Uterus (tissue), 4 donors: ENCODE results near the gene FAM53B. TPM values are rescaled to one million over a fixed set of nuclear protein-coding genes. Genes with fewer than 3 reads are reported as not detected.
A peak's percentile ranks its signal among the peaks of the same experiment; 100 is the strongest.

Experiments used
- DNase-seq, 2 donors: peaks; one replicate each; pipeline ENCODE4 v3.0.0-alpha.2; 2019 to 2020
- H3K27ac ChIP-seq, 2 donors: fragments of 200-600 bp; sonication (generic); 1 replicate in 1 of 2; 2 replicates in 1 of 2; pipeline ENCODE4 v1.5.1; 2016 to 2018
- H3K27me3 ChIP-seq, 2 donors: fragments of 200-600 bp; sonication (generic); one replicate each; pipeline ENCODE4 v1.5.1; 2018 to 2019; ENCODE audit warnings: control low read depth in 1 of 2
- H3K36me3 ChIP-seq, 2 donors: fragments of 200-600 bp; sonication (generic); one replicate each; pipeline ENCODE4 v1.5.1; 2019; ENCODE audit warnings: control low read depth in 1 of 2
- H3K4me1 ChIP-seq, 2 donors: fragments of 200-600 bp; sonication (generic); one replicate each; pipeline ENCODE4 v1.5.1; 2018 to 2019; ENCODE audit warnings: control low read depth in 1 of 2
- H3K4me3 ChIP-seq, 2 donors: fragments of 200-600 bp; sonication (generic); 1 replicate in 1 of 2; 2 replicates in 1 of 2; pipeline ENCODE4 v1.5.1; 2018 to 2019; ENCODE audit warnings: mild to moderate bottlenecking in 1 of 2
- H3K9me3 ChIP-seq, 2 donors: fragments of 200-600 bp; sonication (generic); one replicate each; pipeline ENCODE4 v1.5.1; 2019; ENCODE audit warnings: control low read depth in 1 of 2
- POLR2A ChIP-seq, 2 donors: fragments of 450-650 bp; IDR thresholded peaks; one replicate each; pipeline ENCODE4 v1.6.1; 2016; ENCODE audit warnings: antibody characterized with exemption in 2 of 2, mild to moderate bottlenecking in 1 of 2, moderate library complexity in 1 of 2
- intact Hi-C: fragments of 100-400 bp; cut with DNase I; formaldehyde crosslinking; loops from one replicate; pipeline ENCODE4 v1.15.1; 2023; ENCODE audit warnings: low total_unique reads
- total RNA-seq, 4 donors: library from RNA; depleted of rRNA in 3 of 4; stranded (reverse); fragments of >200 nt in 3 of 4; gene quantifications; one replicate each; pipeline versions ENCODE4 v1.1.0 to v1.2.4, GENCODE V29; 2014 to 2023
- TF ChIP-seq, protein P1 (sequence below), 4 experiments: fragments of 200-600 bp in 2 of 4; fragments of 450-650 bp in 2 of 4; sonication (generic) in 2 of 4; IDR thresholded peaks; one replicate each; pipeline ENCODE4 v1.5.1; 2016 to 2019; ENCODE audit warnings: antibody characterized with exemption in 4 of 4, mild to moderate bottlenecking in 2 of 4, moderate library complexity in 1 of 4
- donor health status: DM: yes; HTN: yes; CAD: no.

FAM53B gene
- total RNA-seq, 4 donors from 2014 or later, result 10.9 to 94.3 (median 67.8) TPM

DNA sequence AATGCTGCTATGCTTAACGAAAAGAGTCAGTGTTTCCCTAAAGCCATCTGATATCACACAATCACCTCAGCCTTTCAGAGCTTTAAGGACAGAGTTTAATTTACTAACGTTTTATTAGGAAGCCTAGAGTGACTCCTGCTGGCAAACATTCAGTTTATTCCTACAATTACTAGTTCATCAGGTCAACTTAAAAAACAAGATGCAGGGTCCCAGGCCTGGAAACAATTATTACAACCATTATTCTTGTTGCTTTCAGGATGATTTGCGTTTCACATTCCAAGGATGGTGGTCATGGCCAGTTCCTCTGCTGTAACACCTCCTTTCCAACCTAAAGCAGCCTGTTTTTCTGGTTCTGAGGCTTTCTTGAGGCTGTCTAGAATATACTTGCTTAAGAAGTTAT, 1.5 kb upstream of the FAM53B start:
- no peak overlapping the region for H3K4me3 ChIP-seq
- no peaks in the 10 kb centered on the region for H3K36me3 ChIP-seq
- no peak for DNase-seq
- H3K27ac ChIP-seq, result peak overlapping the region; percentile 86 to 92
- intact Hi-C loops, result no loop called here
- H3K27me3 ChIP-seq, result no peaks in the 10 kb centered on the region
- TF ChIP-seq, protein P1, sequence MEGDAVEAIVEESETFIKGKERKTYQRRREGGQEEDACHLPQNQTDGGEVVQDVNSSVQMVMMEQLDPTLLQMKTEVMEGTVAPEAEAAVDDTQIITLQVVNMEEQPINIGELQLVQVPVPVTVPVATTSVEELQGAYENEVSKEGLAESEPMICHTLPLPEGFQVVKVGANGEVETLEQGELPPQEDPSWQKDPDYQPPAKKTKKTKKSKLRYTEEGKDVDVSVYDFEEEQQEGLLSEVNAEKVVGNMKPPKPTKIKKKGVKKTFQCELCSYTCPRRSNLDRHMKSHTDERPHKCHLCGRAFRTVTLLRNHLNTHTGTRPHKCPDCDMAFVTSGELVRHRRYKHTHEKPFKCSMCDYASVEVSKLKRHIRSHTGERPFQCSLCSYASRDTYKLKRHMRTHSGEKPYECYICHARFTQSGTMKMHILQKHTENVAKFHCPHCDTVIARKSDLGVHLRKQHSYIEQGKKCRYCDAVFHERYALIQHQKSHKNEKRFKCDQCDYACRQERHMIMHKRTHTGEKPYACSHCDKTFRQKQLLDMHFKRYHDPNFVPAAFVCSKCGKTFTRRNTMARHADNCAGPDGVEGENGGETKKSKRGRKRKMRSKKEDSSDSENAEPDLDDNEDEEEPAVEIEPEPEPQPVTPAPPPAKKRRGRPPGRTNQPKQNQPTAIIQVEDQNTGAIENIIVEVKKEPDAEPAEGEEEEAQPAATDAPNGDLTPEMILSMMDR (IDR thresholded peaks at IDR 0.05), result peak in 3 of 4 experiments; percentile 53 to 76 (median 73)
- no peak for TF ChIP-seq POLR2A (IDR thresholded peaks at IDR 0.05)
- peaks cover 0 to 5% of the 10 kb centered on the region in 2 donors for H3K4me1 ChIP-seq
- H3K9me3 ChIP-seq, result no peaks in the 10 kb centered on the region

DNA sequence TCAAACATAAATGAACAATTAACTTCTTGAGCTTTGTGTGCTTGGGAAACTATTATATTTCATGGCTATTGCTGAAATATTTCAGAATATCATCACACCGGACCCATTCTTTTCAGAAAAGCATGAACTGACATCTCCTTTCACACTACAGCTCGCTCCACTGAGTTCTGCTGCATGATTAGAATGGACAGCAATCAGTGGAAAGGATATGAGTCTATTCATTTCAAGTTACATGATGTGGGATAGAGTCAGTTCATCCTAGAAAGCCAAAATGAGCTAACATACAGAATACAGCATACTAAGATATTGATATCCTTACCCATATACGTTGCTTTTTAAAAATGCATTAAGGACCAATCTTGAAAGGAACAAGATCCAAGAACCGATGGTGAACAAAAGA, 1.1 kb upstream of the FAM53B start:
- H3K36me3 ChIP-seq, result no peaks in the 10 kb centered on the region
- intact Hi-C loops, result no loop called here
- H3K27ac ChIP-seq, result peak overlapping the region; percentile 86 to 92
- H3K4me1 ChIP-seq, result peaks cover 0 to 7% of the 10 kb centered on the region in 2 donors
- no peaks in the 10 kb centered on the region for H3K9me3 ChIP-seq
- no peak for DNase-seq
- TF ChIP-seq, protein P1 (IDR thresholded peaks at IDR 0.05), result no peak
- H3K4me3 ChIP-seq, result no peak overlapping the region
- H3K27me3 ChIP-seq, result no peaks in the 10 kb centered on the region

DNA sequence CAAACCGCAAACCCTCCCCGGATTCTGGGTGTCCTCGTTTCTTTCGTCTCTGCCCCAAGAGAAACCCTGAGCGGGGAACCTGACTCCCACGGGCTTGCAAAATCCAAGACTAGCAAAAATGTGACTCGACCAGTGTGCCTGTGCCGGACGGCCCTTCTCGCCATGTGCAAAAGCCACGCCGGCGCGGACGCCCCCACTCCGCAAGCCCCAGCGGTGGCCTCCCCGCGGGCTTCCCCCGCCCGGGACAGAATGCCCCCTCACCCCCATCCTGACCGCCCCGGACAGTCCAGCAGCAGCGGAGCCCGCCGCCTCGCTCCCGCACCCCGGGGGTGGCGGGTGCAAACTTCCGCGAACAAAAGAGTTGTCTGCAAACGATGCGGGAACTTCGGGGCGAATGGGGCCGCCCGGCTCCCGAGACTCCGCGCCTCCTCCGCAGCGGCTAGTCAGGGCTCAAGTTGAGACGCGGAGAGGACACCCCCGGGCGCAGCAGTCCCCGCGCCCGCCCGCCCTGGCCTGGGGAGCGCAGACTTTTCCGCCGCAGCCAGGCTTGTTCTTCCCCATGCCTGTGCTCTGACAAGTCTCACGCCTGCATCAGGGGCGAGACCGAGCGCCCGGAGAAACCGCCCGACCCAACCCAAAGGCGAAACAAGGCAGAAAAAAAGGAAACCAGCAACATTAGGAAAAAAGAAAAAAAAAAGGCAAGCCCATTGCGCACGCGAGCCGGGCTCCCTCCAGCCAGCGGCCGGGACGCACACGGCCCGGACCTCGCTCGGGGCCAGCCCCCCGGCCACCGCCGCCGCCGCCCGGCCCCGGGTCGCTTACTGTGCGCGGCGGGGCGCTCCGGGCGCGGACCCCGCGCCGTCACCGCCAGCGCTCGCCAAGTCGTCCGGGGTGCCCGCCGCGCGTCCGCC, 732 bp downstream of the FAM53B start:
- Histone ChIP-seq H3K27me3 (no peaks in the 10 kb centered on the region), H3K27ac (peak overlapping the region; percentile 88 to 92), H3K9me3 (no peaks in the 10 kb centered on the region), H3K4me1 (peaks cover 7 to 16% of the 10 kb centered on the region in 2 donors), H3K4me3 (peak overlapping the region; percentile 57 to 65), H3K36me3 (no peaks in the 10 kb centered on the region)
- DNase-seq, result peak in 1 of 2 donors; percentile 46
- intact Hi-C loops, result loop anchor here (5.0 kb wide), 1 partner anchor 211 kb away; no protein-coding TSS in a partner anchor
- TF ChIP-seq POLR2A (IDR thresholded peaks at IDR 0.05), result no peak
- TF ChIP-seq, protein P1 (IDR thresholded peaks at IDR 0.05), result no peak

DNA sequence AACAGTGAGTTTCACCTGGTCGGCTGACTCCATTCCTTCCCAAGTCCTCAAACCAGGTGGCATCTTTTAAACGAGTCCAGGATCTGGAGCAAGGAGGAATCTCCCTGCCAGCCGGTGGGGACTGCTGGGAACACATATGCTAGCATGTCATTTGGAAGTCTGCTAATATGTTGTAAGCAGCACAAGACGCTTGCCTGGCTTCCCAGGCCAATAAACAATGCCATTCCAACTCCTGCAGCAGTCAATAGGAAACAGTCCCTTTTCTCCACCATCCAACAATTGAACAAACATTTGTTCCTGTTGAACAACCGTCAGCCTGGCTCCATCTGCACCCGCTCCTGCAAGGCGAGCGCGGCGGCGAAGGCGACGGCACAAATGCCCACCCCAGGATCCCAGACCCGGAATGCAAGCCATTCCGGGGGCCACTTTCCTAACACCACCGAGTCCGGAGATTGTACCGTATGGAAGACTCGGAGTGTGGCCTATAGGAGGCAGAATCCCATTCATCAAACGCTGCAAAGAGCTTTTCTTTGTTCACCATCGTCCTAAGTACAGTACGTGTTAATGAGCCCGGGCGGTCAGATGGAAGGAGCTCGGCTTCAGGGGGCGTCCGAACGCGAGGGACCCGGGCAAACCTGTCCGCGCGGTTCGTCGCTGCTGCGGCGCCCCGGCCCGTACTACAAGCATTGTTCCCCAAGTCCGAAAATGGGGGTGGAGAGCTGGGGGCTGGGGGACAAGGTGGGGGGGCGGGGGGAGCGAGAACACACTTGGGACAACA, 1.6 kb downstream of the FAM53B start:
- Histone ChIP-seq H3K4me1 (peaks cover 10 to 25% of the 10 kb centered on the region in 2 donors), H3K27ac (peak overlapping the region; percentile 88 to 92), H3K36me3 (no peaks in the 10 kb centered on the region), H3K4me3 (peak overlapping the region; percentile 57 to 65), H3K27me3 (no peaks in the 10 kb centered on the region), H3K9me3 (no peaks in the 10 kb centered on the region)
- TF ChIP-seq, protein P1 (IDR thresholded peaks at IDR 0.05), result peak in 2 of 4 experiments; percentile 14 to 24
- no peak for TF ChIP-seq POLR2A (IDR thresholded peaks at IDR 0.05)
- peak in 1 of 2 donors; percentile 29 for DNase-seq
- intact Hi-C loops, result loop anchor here (5.0 kb wide), 1 partner anchor 210 kb away; no protein-coding TSS in a partner anchor
